HG03280 (cell line): Measurements from ENCODE around the gene OR2T8.

Experiments used
- ATAC-seq: cut with Tn5 transposase; IDR thresholded peaks from one replicate; pipeline ENCODE4 v1.9.1; 2021; ENCODE audit warnings: mild to moderate bottlenecking, moderate library complexity; ENCODE audit not compliant: unreplicated experiment

The OR2T8 gene, protein sequence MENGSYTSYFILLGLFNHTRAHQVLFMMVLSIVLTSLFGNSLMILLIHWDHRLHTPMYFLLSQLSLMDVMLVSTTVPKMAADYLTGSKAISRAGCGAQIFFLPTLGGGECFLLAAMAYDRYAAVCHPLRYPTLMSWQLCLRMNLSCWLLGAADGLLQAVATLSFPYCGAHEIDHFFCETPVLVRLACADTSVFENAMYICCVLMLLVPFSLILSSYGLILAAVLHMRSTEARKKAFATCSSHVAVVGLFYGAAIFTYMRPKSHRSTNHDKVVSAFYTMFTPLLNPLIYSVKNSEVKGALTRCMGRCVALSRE

DNA sequence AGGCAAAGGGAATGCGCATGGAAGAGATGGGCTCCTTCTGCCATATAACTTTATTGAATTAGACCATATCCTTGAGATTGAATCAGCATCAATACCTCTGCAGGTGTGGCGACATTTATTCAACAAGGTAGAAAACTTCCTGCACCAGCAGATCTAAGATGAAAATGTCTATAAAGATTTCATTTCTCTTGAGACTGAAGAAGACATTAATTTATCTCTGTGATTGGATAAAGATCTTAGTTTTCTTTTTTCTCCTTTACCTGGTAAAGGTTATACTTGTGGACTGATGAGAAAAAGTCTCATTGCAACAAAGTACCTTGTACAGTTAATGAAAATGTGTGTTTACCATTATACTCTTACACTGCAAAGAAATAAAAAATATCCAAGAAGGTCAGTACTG, at the start of gene OR2T8:
Gene OR2T8 (plus strand): TSS at position 301 of the 400 bp plus-strand sequence. CDS start 766 bp downstream, outside the sequence.
- no peak for ATAC-seq

DNA sequence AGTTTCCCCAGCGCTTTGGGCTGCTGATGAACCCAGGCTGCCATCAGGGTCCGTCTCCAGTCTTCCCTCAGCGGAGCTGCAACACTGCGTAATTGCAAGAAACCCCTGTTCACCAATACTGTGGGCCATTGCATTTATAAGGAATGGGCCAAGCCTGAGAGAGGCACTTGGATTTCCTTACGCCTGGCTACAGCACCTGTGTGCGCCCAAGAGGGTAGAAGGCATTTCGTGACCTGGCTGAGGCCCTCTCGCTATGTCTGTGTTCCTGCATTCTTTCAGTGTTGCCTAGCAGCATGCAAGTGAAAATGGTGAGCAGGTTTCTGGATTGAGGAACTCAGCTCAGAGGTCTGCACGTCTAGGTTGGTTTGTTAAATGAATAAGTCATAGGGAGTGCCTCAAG, 36.7 kb upstream of the OR2T8 start:
- ATAC-seq: no peak

DNA sequence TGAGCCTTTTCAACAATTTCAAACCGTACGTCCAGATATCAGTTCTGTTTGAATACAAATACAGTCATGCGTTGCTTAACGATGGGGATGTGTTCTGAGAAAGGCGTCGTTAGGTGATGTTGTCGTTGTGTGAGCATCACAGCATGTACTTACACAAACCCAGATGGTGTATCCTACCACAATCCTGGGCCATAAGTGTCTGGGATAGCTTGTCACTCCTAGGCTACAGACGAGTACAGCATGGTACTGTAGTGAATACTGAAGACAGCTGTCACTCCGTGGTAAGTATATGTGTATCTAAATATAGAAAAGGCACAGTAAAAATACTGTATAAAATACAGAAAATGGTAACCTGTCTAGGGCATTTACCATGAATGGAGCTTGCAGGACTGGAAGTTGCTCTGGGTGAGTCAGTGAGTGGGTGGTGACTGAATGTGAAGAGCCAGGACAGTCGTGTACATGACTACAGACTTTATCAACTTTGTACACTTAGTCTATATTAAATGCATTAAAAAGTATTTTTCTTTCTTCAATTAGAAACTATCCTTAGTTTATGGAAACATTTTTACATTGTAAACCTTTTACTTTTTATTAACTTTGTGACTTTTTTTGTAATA, 35.1 kb upstream of the OR2T8 start:
- ATAC-seq: no peak

DNA sequence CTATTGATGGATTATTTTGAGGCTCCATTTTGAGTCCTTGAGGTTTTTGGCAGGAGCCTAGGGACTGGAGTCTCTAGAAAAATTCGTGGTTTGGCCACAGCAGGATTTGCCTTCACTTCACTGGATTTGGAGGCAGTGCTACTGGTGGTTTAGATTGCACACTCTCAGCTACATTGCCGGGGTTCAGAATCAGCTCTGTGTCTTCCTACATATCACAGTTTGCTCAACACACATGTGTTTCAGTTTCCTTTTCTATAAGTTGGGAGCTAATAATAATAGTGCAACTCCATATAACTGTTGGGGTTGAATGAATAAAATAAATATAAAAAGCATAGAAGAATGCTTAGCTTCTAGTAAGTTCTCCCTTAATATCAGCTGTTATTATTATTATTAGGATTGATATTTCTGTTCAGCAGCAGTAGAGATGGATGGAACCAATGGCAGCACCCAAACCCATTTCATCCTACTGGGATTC, 24.9 kb upstream of the OR2T8 start, which contains the start of gene OR2W3:
Gene OR2W3 (plus strand): TSS at position 425 of the 475 bp plus-strand sequence. CDS start 0 bp downstream, at position 425.
- ATAC-seq: no peak

DNA sequence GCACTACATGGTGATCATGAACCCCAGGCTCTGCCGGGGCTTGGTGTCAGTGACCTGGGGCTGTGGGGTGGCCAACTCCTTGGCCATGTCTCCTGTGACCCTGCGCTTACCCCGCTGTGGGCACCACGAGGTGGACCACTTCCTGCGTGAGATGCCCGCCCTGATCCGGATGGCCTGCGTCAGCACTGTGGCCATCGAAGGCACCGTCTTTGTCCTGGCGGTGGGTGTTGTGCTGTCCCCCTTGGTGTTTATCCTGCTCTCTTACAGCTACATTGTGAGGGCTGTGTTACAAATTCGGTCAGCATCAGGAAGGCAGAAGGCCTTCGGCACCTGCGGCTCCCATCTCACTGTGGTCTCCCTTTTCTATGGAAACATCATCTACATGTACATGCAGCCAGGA, 24.1 kb upstream of the OR2T8 start:
- no peak for ATAC-seq

DNA sequence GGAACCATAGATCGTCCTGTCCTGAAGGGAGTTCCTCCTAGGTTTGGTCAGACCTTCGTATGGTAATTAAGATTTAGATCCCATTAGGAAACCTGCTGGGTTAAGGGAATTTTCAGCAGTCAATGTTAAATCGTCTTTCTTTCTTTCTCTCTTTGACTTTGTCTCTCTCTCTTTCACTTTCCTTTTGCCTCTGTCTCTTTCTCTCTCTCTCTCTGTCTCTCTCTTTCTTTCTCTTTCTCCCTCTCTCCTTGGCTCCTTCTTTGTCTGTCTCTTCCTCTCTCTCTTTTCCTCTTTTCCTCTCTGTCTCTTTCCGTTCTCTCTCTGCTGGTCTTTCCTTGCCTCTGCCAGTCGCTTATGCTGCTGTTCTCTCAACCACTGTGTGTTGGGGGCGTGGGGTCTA, 15.9 kb upstream of the OR2T8 start:
- no peak for ATAC-seq

DNA sequence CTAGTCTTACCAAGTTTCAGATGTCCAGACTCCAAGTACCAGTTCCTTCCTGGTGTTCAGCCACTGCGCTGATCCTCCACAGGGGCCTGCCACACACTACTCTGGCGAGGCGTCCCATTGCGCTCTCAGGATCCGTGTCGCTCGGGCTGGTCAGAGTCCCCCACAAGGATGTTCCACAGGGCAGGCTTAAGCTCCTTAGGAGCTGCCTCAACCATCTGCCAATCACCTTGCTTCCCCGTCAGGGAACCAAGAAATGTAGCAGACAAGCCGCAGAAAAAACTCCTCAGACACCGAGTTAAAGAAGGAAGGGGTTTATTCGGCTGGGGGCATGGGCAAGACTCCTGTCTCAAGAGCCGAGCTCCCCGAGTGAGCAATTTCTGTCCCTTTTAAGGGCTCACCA, 14.9 kb upstream of the OR2T8 start:
- no peak for ATAC-seq

DNA sequence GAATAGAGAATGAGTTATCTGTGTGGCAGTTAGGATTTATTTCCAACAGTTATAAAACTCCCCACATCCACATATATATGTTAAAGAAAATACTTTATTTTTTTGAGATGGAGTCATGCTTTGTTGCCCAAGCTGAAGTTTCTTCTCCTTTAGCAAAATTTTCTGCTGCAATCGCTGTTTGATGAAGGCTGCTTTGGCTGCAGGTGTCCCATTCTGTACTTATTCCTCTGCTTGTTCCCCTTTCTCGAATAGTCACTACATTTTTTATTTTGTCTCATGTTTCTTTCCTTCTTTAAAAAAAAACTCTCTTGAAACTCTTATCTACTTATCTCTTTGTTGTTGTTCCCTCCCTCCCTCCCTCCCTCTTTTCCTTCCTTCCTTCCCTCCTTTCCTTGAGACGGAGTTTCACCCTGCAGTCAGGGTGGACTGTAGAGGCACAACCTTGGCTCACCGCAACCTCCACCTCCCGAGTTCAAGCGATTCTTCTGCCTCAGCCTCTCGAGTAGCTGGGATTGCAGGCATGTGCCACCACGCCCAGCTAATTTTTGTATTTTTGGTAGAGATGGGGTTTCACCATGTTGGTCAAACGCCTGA, 14.0 kb upstream of the OR2T8 start:
- no peak for ATAC-seq

DNA sequence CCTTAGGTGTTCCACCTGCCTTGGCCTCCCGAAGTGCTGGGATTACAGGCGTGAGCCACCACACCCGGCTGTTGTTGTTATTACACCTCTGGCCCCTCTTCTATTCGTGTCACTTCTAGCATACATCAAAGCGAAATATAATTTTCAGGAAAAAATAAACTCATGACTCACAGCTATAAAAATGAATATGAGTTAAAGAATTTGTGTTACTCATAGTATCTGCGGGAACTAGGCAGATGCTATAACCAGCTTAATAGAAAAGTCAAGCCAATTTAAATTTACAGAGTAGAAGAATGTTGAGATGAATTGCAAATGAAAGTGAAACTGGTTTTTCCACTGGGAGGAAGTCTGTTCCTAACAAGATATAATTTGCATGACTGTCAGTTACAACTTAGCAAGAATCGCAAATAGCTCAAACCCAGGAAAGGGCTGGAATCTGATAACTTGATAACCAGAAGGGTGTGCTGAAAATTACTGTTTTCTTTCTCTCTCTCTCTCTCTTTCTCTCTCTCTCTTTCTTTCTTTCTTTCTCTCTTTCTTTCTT, 13.5 kb upstream of the OR2T8 start:
- no peak for ATAC-seq

DNA sequence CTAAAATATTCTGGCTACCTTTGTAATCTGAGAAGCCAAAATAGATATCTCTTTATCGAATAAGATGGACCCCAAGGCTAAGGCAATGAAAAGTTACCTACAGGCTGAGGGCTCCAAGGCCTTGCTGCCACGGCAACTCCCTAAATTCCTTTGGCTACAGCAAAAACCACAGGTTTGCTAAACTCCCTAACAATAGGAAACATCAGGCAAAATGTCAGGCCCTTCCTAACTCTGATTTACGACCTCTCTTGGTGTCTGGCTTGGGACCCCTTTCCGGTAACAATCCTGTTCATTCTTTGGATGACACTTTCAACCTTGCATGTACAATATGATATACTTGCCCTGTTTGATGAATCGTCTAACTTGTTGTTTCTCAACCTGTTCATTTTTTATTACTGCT, 11.3 kb upstream of the OR2T8 start:
- ATAC-seq: no peak

DNA sequence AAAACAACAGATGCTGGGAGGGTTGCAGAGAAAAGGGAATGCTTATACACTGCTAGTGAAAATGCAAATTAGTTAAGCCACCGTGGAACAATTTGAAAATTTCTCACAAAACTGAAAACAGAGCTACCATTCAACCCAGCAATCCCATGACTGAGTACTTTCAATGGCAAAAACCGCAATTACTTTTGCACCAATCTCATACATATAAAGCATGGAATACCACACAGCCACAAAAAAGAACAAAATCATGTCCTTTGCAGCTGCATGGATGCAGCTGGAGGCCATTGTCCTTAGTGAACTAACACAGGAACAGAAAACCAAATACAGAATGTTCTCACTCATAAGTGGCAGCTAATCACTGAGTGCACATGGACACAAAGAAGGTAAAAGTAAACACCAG, 6.3 kb upstream of the OR2T8 start:
- ATAC-seq: no peak

DNA sequence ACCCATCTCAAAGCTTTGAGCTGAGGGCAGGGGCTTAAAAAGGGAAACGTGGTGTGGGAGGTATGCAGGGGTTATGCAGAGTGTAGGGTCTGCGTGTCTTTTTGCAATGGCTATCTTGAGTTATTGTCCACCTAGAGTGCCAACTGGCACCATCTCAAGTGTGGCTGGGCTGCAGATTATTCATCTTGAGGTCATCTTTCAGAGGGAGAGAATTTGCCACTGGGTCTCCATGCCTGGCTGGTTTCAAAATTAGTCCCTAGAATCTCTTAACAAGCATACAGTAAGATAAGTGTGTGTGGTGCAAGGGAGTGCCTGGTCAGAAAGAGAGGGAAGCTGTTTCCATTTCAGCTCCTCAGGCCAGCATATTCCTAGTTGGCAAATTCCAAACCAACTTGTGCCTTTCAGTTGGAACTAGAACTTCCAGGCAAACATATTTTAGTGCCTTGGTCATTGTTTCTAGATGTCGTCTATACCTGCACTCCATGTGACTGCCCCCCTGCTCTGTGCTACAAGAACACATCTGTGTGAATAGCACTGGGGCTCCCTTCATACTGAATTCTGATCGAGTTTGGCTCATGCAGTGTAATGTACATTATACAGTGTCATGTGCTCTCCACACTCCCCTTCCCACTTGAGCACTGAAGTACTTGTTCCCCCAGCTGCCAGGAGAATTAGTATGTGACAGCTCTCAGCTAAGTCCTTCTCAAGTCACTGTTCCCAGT, 5.0 kb upstream of the OR2T8 start:
- ATAC-seq: no peak

DNA sequence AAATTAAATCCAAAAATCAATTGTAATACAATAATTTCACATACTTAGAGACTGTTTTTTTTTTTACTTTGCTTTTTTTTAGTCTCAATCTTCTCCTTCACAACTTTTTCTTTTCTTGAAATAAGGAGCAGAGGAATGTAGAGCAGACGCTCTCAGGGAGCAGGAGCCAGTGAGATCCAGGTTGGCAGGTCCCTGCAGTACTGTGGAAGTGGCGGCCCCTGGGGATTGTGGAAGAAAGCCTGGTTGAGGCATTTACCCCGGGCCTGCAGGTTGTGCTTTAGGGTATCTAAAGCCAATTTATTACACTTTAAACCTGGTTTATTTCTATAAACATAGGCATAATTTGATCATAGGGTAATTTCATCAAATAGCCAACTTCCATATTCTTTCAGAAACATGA, 3.9 kb downstream of the OR2T8 start:
- ATAC-seq: no peak

DNA sequence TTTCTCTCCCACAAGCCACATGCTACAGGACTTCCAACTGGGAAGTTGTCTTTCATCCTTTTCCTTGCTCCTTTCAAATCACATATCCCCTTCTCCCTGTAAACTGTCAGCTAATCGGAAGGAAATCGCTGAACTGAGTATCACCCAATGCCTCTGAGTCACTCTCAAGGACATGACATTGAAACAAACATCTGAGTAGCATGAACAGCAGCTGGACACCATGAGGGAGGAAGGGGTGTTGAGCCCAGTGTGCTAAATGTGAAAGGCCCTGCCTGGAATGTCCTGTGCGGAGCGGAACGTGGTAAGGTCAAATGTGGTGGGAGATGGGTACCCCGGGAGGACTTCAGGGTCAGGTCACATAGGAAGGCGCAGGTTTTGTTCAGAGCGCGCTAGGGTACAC, 4.8 kb downstream of the OR2T8 start, which contains the start of gene OR2AJ1:
Gene OR2AJ1 (plus strand): TSS at position 22 of the 400 bp plus-strand sequence. CDS start 8,880 bp downstream, outside the sequence.
- no peak for ATAC-seq

DNA sequence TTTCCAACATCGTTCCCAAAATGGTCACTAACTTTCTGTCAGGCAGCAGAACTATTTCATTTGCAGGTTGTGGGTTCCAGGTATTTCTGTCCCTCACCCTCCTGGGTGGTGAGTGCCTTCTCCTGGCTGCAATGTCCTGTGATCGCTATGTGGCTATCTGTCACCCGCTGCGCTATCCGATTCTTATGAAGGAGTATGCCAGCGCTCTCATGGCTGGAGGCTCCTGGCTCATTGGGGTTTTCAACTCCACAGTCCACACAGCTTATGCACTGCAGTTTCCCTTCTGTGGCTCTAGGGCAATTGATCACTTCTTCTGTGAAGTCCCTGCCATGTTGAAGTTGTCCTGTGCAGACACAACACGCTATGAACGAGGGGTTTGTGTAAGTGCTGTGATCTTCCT, 13.9 kb downstream of the OR2T8 start:
- ATAC-seq: no peak

DNA sequence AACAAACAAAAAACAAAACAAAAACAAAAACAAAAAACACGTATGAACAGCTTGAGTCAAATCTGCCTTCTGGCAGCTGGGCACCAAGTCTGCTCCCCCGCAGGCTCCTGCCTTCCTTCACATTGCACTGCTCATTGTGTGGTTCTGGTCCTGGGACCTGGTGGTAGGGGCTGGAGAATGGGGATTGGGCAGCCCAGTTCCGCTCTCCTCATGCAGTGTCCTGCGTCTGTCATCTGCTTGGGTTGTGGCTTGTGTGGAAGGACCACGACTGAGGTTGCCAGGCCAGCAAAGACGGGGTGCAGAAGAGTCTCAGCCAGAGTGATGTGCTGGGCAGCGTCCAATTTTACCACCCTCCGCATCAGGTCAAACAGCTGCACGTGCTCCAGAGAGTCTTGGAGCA, 15.7 kb downstream of the OR2T8 start:
- ATAC-seq: no peak

DNA sequence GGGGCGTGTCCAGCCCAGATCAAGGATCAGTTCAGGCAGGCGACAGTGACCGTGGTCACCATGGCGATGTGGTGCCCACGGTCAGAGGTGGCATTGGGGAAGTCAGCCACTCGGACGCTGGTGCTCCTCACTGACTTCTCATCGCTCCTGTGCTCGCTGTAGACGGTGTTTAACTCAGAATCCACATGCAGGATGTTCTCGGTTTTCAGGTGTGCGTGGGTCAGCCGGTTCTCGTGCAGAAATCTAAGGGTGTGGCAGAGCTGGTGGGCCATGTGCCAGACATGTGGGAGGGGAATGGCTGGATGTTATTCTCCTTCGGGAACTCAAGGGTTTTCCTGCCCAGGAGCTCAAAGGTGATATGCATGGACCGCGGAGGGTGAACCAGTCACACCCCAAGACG, 16.4 kb downstream of the OR2T8 start:
- no peak for ATAC-seq

DNA sequence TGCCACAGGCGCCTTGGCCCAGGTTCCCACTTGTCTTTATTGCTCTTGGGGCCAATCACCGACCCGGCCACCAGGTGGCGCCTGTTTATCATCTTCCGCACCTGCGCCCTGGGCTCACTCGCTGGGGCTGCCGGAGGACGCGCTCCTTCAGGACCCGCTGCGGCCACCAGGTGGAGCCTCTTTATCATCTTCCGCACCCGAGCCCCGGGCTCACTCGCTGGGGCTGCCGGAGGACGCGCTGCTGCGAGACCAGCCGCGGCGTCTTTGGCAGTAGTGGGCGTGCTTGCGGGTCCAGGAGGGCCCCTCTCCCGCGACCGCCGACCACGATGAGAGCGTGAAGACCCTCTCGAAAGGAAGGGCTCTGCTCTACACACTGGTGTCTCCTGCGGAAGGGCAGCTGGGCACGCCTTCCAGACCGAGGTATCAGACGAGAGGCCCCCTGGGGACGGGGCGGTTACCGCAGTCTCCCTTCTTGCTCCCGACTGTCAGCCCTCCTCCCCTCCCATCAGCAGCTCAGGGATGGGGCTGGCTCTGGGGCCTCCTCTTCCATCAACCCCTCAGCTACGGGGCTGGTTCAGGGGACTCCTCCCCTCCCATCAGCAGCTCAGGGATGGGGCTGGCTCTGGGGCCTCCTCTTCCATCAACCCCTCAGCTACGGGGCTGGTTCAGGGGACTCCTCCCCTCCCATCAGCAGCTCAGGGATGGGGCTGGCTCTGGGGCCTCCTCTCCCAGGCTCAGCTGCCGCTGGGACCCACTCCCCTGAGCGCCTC, 17.1 kb downstream of the OR2T8 start:
- ATAC-seq: peak; percentile 100

DNA sequence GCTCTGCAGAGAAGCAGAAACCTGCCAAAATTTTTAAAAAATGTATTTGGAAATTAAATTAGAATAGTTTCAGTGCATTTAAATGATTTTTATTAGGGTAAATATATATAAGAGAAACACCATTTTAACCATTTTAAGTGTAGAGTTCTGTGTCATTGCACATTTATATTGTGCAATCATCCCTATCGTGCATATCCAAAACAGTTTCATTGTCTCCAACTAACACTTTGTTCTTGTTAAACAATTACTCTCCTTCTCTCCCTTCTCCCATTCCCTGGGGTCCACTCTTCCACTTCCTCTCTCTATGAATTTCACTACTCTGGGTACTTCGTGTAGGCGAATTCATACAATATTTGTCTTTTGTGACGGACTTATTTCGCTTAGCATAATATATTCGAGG, 22.6 kb downstream of the OR2T8 start:
- ATAC-seq: no peak

DNA sequence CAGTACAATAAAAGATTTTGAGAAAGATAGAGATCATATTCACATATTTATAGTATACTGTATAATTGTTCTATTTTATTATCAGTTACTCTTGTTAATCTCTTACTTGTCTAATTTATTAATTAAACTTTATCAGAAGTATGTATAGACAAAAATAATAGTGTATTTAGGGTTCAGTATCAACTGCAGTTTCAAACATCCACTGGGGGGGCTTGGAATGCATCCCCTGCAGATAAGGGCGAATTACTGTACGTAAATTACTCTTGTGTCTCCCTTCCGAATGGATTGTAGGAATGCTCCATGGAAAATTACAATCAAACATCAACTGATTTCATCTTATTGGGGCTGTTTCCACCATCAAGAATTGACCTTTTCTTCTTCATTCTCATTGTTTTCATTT, 28.5 kb downstream of the OR2T8 start, which contains the start of gene OR2L8:
Gene OR2L8 (plus strand): TSS at position 301 of the 400 bp plus-strand sequence. CDS start 0 bp downstream, at position 301.
- ATAC-seq: no peak
